ENCODE measurements around the gene FAXC.

DNA sequence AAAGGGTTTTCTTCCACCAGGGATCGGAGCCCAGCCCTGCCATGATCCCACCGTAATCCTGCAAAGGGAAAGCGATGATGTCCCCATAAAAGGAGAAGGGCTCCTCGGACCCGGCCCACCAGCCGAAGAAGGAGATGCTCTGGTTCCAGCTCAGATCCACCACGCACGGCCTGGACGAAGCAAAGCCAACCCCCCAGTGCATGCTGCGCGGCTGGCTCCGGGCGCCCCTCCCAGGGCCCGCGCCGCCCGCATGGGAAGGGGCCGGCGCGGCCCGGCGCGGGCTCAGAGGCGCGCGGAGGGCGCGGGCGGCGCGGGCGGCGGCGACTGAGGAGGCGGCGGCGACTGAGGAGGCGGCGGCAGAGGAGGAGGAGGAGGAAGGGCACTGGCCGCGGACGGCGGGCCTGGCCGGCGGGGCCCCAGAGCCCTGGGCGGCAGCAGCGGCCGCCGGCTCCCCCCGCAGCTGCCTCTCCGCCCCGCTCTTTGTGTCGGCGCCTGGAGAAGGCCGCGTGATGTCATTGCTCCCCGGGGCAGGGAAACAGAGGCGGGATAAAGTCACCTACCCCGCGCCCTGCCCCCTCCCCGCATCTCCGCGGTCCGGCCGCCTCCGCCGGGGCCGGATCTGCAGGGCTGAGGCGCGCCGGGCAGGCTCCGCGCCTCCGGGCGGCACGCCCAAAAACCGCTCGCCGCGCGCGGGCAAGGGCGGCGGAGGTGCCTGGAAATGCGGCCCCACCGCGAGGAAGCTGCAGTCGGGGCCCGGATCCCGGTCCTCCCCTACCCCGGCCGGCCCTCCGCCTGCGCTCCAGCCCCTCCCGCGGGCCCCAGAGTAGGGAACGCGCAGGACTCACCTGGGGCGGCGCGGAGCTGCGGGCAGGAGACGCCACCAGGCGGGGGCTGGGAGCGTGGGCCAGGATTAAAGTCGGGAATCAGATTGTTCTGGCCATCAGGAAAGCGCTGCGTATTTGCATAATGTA lies at the start of gene FAXC:
- TF ChIP-seq POLR2AphosphoS2 (IDR thresholded peaks at IDR 0.05; ENCODE audit: low read depth, low read length) (no peak), CBX5 (CRISPR knock-in tag; IDR thresholded peaks at IDR 0.05; ENCODE audit: borderline replicate concordance) (no peak), EZH2 (conservative IDR thresholded peaks at IDR 0.05; ENCODE audit: low read depth, low read length) (no peak), ZNF564 (CRISPR knock-in tag; IDR thresholded peaks at IDR 0.05) (no peak), NR2C2 (CRISPR knock-in tag; IDR thresholded peaks at IDR 0.05; ENCODE audit: borderline replicate concordance) (no peak), DR1 (CRISPR knock-in tag; IDR thresholded peaks at IDR 0.05) (no peak), NCOA1 (CRISPR knock-in tag; IDR thresholded peaks at IDR 0.05) (no peak)
- TF ChIP-seq, protein P1, sequence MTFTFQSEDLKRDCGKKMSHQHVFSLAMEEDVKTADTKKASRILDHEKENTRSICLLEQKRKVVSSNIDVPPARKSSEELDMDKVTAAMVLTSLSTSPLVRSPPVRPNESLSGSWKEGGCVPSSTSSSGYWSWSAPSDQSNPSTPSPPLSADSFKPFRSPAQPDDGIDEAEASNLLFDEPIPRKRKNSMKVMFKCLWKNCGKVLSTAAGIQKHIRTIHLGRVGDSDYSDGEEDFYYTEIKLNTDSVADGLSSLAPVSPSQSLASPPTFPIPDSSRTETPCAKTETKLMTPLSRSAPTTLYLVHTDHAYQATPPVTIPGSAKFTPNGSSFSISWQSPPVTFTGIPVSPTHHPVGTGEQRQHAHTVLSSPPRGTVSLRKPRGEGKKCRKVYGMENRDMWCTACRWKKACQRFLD (CRISPR knock-in tag; IDR thresholded peaks at IDR 0.05; ENCODE audit: borderline replicate concordance) = no peak
- TF ChIP-seq, protein P2, sequence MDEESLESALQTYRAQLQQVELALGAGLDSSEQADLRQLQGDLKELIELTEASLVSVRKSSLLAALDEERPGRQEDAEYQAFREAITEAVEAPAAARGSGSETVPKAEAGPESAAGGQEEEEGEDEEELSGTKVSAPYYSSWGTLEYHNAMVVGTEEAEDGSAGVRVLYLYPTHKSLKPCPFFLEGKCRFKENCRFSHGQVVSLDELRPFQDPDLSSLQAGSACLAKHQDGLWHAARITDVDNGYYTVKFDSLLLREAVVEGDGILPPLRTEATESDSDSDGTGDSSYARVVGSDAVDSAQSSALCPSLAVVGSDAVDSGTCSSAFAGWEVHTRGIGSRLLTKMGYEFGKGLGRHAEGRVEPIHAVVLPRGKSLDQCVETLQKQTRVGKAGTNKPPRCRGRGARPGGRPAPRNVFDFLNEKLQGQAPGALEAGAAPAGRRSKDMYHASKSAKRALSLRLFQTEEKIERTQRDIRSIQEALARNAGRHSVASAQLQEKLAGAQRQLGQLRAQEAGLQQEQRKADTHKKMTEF (CRISPR knock-in tag; IDR thresholded peaks at IDR 0.05) = no peak
- TF ChIP-seq, protein P3, sequence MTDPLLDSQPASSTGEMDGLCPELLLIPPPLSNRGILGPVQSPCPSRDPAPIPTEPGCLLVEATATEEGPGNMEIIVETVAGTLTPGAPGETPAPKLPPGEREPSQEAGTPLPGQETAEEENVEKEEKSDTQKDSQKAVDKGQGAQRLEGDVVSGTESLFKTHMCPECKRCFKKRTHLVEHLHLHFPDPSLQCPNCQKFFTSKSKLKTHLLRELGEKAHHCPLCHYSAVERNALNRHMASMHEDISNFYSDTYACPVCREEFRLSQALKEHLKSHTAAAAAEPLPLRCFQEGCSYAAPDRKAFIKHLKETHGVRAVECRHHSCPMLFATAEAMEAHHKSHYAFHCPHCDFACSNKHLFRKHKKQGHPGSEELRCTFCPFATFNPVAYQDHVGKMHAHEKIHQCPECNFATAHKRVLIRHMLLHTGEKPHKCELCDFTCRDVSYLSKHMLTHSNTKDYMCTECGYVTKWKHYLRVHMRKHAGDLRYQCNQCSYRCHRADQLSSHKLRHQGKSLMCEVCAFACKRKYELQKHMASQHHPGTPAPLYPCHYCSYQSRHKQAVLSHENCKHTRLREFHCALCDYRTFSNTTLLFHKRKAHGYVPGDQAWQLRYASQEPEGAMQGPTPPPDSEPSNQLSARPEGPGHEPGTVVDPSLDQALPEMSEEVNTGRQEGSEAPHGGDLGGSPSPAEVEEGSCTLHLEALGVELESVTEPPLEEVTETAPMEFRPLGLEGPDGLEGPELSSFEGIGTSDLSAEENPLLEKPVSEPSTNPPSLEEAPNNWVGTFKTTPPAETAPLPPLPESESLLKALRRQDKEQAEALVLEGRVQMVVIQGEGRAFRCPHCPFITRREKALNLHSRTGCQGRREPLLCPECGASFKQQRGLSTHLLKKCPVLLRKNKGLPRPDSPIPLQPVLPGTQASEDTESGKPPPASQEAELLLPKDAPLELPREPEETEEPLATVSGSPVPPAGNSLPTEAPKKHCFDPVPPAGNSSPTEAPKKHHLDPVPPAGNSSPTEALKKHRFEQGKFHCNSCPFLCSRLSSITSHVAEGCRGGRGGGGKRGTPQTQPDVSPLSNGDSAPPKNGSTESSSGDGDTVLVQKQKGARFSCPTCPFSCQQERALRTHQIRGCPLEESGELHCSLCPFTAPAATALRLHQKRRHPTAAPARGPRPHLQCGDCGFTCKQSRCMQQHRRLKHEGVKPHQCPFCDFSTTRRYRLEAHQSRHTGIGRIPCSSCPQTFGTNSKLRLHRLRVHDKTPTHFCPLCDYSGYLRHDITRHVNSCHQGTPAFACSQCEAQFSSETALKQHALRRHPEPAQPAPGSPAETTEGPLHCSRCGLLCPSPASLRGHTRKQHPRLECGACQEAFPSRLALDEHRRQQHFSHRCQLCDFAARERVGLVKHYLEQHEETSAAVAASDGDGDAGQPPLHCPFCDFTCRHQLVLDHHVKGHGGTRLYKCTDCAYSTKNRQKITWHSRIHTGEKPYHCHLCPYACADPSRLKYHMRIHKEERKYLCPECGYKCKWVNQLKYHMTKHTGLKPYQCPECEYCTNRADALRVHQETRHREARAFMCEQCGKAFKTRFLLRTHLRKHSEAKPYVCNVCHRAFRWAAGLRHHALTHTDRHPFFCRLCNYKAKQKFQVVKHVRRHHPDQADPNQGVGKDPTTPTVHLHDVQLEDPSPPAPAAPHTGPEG (CRISPR knock-in tag; IDR thresholded peaks at IDR 0.05) = no peak
- TF ChIP-seq, protein P4, sequence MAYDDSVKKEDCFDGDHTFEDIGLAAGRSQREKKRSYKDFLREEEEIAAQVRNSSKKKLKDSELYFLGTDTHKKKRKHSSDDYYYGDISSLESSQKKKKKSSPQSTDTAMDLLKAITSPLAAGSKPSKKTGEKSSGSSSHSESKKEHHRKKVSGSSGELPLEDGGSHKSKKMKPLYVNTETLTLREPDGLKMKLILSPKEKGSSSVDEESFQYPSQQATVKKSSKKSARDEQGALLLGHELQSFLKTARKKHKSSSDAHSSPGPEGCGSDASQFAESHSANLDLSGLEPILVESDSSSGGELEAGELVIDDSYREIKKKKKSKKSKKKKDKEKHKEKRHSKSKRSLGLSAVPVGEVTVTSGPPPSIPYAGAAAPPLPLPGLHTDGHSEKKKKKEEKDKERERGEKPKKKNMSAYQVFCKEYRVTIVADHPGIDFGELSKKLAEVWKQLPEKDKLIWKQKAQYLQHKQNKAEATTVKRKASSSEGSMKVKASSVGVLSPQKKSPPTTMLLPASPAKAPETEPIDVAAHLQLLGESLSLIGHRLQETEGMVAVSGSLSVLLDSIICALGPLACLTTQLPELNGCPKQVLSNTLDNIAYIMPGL (CRISPR knock-in tag; IDR thresholded peaks at IDR 0.05; ENCODE audit: borderline replicate concordance in 1 of 2, low read depth in 1 of 2) = peak in 1 of 2 experiments; percentile 48; a peak in 1 of 4 replicates
- TF ChIP-seq, protein P5, sequence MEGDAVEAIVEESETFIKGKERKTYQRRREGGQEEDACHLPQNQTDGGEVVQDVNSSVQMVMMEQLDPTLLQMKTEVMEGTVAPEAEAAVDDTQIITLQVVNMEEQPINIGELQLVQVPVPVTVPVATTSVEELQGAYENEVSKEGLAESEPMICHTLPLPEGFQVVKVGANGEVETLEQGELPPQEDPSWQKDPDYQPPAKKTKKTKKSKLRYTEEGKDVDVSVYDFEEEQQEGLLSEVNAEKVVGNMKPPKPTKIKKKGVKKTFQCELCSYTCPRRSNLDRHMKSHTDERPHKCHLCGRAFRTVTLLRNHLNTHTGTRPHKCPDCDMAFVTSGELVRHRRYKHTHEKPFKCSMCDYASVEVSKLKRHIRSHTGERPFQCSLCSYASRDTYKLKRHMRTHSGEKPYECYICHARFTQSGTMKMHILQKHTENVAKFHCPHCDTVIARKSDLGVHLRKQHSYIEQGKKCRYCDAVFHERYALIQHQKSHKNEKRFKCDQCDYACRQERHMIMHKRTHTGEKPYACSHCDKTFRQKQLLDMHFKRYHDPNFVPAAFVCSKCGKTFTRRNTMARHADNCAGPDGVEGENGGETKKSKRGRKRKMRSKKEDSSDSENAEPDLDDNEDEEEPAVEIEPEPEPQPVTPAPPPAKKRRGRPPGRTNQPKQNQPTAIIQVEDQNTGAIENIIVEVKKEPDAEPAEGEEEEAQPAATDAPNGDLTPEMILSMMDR (CRISPR knock-in tag; IDR thresholded peaks at IDR 0.05) = peak; percentile 57
